A673 (cell line): ENCODE data around the gene TTLL7.

ENCODE experiments used
- CTCF ChIP-seq: fragments of 300-800, 200-600 bp; sonication (generic); conservative IDR thresholded peaks from 2 replicates; pipeline ENCODE4 v1.5.1; 2017; ENCODE audit warnings: low read depth, mild to moderate bottlenecking, antibody characterized with exemption, low read length, moderate library complexity, mixed read lengths
- EZH2 ChIP-seq: fragments of 200-600 bp; sonication (generic); IDR thresholded peaks from 2 replicates; pipeline ENCODE4 v1.6.1; 2017; ENCODE audit warnings: borderline replicate concordance, low read depth, mild to moderate bottlenecking, mixed read lengths, antibody characterized with exemption, low read length; ENCODE audit not compliant: poor library complexity, severe bottlenecking

GRCh38 chr1:83985048-83985447, 13.9 kb downstream of the TTLL7 start:
- TF ChIP-seq CTCF (no peak), EZH2 (no peak)
